ENCODE measurements around the gene AVP.

Gene AVP

GRCh38 chr20:3070725-3071124 lies 13.8 kb downstream of the AVP start:
- TF ChIP-seq, protein P1, sequence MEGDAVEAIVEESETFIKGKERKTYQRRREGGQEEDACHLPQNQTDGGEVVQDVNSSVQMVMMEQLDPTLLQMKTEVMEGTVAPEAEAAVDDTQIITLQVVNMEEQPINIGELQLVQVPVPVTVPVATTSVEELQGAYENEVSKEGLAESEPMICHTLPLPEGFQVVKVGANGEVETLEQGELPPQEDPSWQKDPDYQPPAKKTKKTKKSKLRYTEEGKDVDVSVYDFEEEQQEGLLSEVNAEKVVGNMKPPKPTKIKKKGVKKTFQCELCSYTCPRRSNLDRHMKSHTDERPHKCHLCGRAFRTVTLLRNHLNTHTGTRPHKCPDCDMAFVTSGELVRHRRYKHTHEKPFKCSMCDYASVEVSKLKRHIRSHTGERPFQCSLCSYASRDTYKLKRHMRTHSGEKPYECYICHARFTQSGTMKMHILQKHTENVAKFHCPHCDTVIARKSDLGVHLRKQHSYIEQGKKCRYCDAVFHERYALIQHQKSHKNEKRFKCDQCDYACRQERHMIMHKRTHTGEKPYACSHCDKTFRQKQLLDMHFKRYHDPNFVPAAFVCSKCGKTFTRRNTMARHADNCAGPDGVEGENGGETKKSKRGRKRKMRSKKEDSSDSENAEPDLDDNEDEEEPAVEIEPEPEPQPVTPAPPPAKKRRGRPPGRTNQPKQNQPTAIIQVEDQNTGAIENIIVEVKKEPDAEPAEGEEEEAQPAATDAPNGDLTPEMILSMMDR (IDR thresholded peaks at IDR 0.05), result no peak

GRCh38 chr20:3068986-3069900 lies 15.3 kb downstream of the AVP start:
- TF ChIP-seq, protein P1 (IDR thresholded peaks at IDR 0.05), result no peak

DNA sequence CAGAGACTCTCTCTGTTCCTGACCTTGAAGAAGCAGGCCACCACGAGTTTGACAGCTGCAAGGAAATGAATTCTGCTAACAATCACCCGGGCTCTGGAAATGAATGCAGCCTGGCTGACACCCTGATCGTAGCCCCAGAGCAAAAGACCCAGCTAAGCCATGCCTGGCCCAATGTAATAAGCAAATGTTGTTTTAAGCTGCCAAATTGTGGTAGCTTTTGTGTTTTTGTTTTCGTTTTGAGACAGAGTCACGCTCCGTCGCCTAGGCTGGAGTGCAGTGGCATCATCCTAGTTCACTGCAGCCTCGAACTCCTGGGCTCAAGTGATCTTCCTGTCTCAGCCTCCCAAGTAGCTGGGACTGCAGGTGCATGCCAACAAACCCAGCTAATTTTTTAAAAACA lies 16.4 kb downstream of the AVP start:
- TF ChIP-seq, protein P1 (IDR thresholded peaks at IDR 0.05), result no peak

GRCh38 chr20:3067139-3068014 lies 17.1 kb downstream of the AVP start:
- TF ChIP-seq, protein P1 (IDR thresholded peaks at IDR 0.05), result no peak

DNA sequence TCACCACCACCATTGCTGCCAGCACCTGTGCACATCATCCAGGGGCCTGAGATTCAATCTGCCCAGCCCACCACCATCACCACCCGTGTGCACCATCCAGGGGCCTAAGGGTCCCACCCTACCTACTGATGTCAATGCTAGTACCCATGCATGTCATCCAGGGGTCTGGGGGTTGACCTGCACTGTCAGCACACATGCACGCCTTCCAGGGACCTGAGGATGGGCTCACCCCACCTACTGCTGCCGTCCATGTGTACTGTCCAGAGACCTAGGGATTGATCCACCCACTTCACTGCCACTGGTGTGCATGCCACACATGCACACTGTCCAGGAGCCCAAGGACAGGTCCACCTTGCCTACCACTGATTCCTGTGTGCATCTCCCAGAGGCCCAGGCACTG lies 25.0 kb downstream of the AVP start:
- TF ChIP-seq, protein P1 (IDR thresholded peaks at IDR 0.05), result no peak

GRCh38 chr20:3051385-3052019 lies 33.0 kb downstream of the AVP start:
- TF ChIP-seq, protein P1 (IDR thresholded peaks at IDR 0.05), result no peak
